HG03196 (cell line): ENCODE results near the gene BTBD2.

Experiments
- ATAC-seq: cut with Tn5 transposase; IDR thresholded peaks from one replicate; pipeline ENCODE4 v1.9.1; 2021; ENCODE audit not compliant: unreplicated experiment

The BTBD2 gene

GRCh38 chr19:1944916-1945561, 70.5 kb downstream of the BTBD2 start:
- ATAC-seq, result no peak

- ATAC-seq, result no peak
Observed at GRCh38 chr19:1944088-1944915, 71.2 kb downstream of the BTBD2 start.

- no peak for ATAC-seq
Observed at GRCh38 chr19:1943661-1944087, 71.8 kb downstream of the BTBD2 start.

DNA sequence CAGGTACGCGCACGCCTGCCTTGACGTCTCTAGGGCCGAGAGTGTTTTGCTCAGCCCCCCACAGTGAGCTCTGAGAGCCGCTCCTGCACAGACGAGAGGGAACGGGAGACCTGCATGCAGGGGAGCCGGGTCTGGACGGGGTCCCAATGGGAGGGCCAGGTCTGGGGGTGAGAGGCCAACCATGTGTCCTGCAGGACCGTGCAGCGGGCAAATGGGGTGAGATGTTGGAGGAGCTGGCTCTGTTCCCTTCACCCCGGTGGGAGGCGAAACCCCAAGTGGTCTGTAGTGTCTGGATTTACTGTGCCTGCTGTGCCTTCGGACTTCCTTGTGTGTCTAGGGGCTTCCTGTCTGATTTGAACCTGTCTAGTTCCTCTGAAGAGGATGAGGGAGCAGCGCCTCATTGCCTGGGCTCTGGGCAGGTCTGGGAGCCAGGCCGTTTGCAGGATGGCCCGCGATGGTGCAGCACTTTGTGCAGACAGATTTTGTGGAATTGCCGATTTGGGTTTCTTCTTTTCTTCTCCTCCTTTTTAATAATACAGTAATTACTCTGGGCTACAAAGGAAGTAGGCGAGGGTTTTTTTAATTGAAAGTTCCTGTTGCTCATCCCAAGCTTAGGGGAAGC, 72.5 kb downstream of the BTBD2 start:
- ATAC-seq, result no peak

GRCh38 chr19:1942078-1942933, 73.2 kb downstream of the BTBD2 start:
- no peak for ATAC-seq

DNA sequence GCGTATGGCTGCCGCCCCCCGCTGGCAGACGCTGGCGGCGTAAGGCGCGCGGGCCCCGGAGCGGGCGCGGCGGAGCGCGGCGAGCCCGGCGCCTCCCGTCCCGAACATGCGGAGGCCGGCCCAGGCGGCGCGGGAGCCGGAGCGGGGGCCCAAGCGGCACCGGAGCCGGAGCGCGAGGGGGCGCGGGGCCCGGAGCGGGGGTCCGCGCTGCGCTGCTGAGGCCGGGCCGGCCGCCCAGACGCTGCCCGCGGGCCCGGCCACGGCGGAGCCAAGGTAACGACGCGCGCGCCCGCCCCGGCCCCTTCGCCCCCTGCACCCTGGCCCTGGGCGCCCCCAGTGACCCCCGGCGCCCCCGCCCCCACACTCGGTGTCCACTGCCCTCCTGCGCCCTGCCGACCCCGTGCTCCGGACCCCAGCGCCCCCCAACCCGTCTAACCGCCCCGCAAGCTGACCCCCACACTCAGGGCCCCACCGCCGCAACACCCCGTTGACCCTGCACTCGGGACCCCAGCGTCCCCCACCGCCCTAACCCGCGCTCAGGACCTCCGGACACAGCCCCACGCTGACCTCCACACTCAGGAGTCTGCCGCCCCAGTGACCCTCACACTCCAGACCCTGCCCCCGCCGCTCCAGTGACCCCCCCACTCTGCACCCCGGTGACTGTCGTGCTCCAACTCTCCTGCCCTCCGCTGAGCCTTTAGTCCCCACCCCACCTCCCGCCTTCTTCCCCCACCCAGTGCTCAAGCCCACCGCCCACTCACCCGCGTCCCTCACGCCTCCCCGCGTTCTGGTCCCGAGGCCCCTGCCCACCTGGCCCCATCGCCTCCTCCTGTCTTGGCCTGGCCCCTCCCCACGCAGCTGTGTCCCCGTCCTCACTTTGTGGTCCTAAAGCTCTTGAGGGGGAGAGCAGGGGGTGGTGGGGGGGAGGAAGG, 74.1 kb downstream of the BTBD2 start, which contains the start of gene CSNK1G2:
TSS of gene CSNK1G2 (plus strand) at position 27 of the 932 bp plus-strand sequence. CDS start 28,601 bp downstream, outside the sequence.
- ATAC-seq, result peak; percentile 44

DNA sequence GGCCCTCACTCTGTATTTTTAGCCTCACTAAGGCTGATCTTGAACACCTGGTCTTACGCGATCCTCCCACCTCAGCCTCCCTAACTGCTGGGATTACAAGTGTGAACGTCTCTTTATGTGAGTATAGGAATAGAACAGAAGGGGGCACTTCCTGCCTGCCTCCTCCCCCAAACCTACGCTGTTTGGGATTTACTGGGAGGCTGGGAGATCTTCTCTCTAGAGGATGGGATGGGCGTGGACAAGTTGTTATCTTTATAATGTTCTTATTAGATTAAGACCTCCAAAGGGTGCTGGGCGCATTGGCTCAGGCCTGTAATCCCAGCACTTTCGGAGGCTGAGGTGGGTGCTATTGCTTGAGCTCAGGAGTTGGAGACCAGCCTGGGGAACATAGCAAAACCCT, 77.4 kb downstream of the BTBD2 start:
- ATAC-seq, result no peak

GRCh38 chr19:1936916-1937610, 78.5 kb downstream of the BTBD2 start:
- ATAC-seq, result no peak

- ATAC-seq, result no peak
Observed at GRCh38 chr19:1936430-1936829, 79.1 kb downstream of the BTBD2 start.

DNA sequence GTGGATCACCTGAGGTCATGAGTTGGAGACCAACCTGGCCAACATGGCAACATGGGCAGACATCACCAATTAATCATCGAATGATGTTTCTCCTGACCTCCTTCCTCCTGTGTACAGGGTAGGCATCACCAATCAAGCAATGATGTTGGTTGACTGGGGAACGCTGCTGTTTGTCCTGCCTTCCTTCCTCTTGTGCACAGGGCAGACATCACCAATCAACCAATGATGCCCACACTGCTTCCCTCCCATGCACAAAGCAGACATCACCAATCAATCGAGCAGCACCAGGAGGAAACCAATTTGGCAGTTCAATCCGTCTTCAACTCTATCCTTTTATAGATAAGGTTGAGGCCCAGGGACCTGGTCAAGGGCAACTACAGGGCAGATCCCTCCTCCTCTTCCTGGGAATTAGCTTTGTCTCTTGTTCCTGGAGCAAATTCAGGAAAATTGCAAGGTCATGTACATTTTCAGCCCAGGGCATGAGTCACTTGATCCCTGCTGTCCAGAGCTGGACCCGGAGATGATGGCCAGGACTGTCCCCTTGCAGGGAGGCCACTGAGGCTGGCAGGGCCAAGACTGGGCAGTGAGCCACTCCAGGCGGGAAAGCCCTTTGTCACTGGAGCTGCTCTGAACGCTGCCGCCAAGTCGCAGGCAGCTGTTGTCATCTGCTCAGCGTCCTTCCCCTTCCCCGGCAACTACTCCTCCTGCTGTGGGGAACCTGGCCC, 79.9 kb downstream of the BTBD2 start:
- no peak for ATAC-seq
